WTC11 (cell line): ENCODE measurements around the gene ADARB2. TPM values are rescaled to one million over a fixed set of nuclear protein-coding genes. Genes with fewer than 3 reads are reported as not detected.
"Not testable (repeated sequence)": the region's sequence is repeated elsewhere in the genome, so short reads cannot be mapped to it uniquely, and the experiment has no call there.

Source experiments
- ATAC-seq: fragments of 200-7000 bp; cut with Tn5 transposase; 2 replicates; pipeline ENCODE4 v1.10.0; 2021; ENCODE audit warnings: mild to moderate bottlenecking, moderate library complexity
- CTCF ChIA-PET: fragments of 300-600 bp; sonication (Branson Sonifier 250); formaldehyde crosslinking; loops from one replicate; lab custom pipeline; 2021; ENCODE audit warnings: antibody characterized with exemption; lab: Charles Lee
- POLR2A ChIA-PET: fragments of 350-600 bp; sonication (Branson Sonifier 250); formaldehyde crosslinking; loops from one replicate; lab custom pipeline; 2021; ENCODE audit warnings: antibody characterized with exemption; lab: Charles Lee
- DNase-seq: peaks from one replicate; pipeline ENCODE4 v3.0.0; 2021; ENCODE audit warnings: low spot score
- H3K27ac Mint-ChIP-seq: 2 replicates; pipeline ENCODE4 v1.8.0; 2021; ENCODE audit warnings: mixed read lengths
- H3K27me3 Mint-ChIP-seq: 2 replicates; pipeline ENCODE4 v1.8.0; 2021; ENCODE audit warnings: low read depth, mild to moderate bottlenecking, moderate library complexity, mixed read lengths
- H3K36me3 Mint-ChIP-seq: 2 replicates; pipeline ENCODE4 v1.8.0; 2021; ENCODE audit warnings: mixed read lengths
- H3K4me1 Mint-ChIP-seq: 2 replicates; pipeline ENCODE4 v1.8.0; 2022; ENCODE audit warnings: mixed read lengths
- H3K4me3 Mint-ChIP-seq: 2 replicates; pipeline ENCODE4 v1.8.0; 2021; ENCODE audit warnings: mild to moderate bottlenecking, moderate library complexity, mixed read lengths
- H3K9me3 Mint-ChIP-seq: 2 replicates; pipeline ENCODE4 v1.8.0; 2021; ENCODE audit warnings: mixed read lengths
- ATF1 ChIP-seq: sonication (generic); formaldehyde crosslinking; IDR thresholded peaks from 2 replicates; pipeline ENCODE4 v1.8.1; 2023; ENCODE audit warnings: mild to moderate bottlenecking, moderate library complexity, missing genetic modification reagents
- CREB1 ChIP-seq: sonication (generic); formaldehyde crosslinking; IDR thresholded peaks from 2 replicates; pipeline ENCODE4 v1.8.0; 2023; ENCODE audit warnings: mild to moderate bottlenecking, missing genetic modification reagents
- FOXK1 ChIP-seq: sonication (generic); formaldehyde crosslinking; IDR thresholded peaks from 2 replicates; pipeline ENCODE4 v1.8.0; 2022; ENCODE audit warnings: mild to moderate bottlenecking, moderate library complexity, missing genetic modification reagents
- HMGA2 ChIP-seq: fragments of 250-450 bp; sonication (Bioruptor Pico); IDR thresholded peaks from 2 replicates; pipeline ENCODE4 v1.4.0; 2021; ENCODE audit warnings: mild to moderate bottlenecking, moderate library complexity
- JAZF1 ChIP-seq: fragments of 250-450 bp; sonication (Bioruptor Pico); IDR thresholded peaks from 2 replicates; pipeline ENCODE4 v1.9.0; 2021; ENCODE audit warnings: moderate library complexity, mild to moderate bottlenecking, inconsistent platforms
- NFATC4 ChIP-seq: fragments of 250-450 bp; sonication (Bioruptor Pico); IDR thresholded peaks from 2 replicates; pipeline ENCODE4 v1.9.0; 2021; ENCODE audit warnings: mild to moderate bottlenecking
- NFE2L1 ChIP-seq: sonication (generic); formaldehyde crosslinking; IDR thresholded peaks from 2 replicates; pipeline ENCODE4 v1.8.1; 2023; ENCODE audit warnings: missing genetic modification reagents
- RELA ChIP-seq: sonication (generic); formaldehyde crosslinking; IDR thresholded peaks from 2 replicates; pipeline ENCODE4 v1.8.1; 2022; ENCODE audit warnings: missing genetic modification reagents, mild to moderate bottlenecking, borderline replicate concordance
- RORB ChIP-seq: fragments of 250-450 bp; sonication (Bioruptor Pico); IDR thresholded peaks from 2 replicates; pipeline ENCODE4 v1.9.0; 2021; ENCODE audit warnings: mild to moderate bottlenecking
- SMAD3 ChIP-seq: sonication (generic); formaldehyde crosslinking; IDR thresholded peaks from 2 replicates; pipeline ENCODE4 v1.8.0; 2022; ENCODE audit warnings: missing genetic modification reagents, mild to moderate bottlenecking, borderline replicate concordance
- TCF7 ChIP-seq: sonication (generic); formaldehyde crosslinking; IDR thresholded peaks from 2 replicates; pipeline ENCODE4 v1.8.0; 2022; ENCODE audit warnings: mild to moderate bottlenecking, low read depth, missing genetic modification reagents, moderate library complexity
- TEAD4 ChIP-seq: sonication (generic); formaldehyde crosslinking; IDR thresholded peaks from 2 replicates; pipeline ENCODE4 v1.8.0; 2022; ENCODE audit warnings: mild to moderate bottlenecking, missing genetic modification reagents
- ZBTB21 ChIP-seq: sonication (generic); formaldehyde crosslinking; IDR thresholded peaks from 2 replicates; pipeline ENCODE4 v1.8.1; 2023; ENCODE audit warnings: mild to moderate bottlenecking, missing genetic modification reagents, borderline replicate concordance
- ZNF263 ChIP-seq: sonication (generic); formaldehyde crosslinking; IDR thresholded peaks from 2 replicates; pipeline ENCODE4 v1.8.1; 2022; ENCODE audit warnings: low read depth, mild to moderate bottlenecking, moderate library complexity, missing genetic modification reagents
- total RNA-seq: library from RNA; stranded (reverse); gene quantifications from 3 replicates; pipeline ENCODE4 v1.2.3, GENCODE V29; 2021
- TF ChIP-seq, protein P1 (sequence below): sonication (generic); formaldehyde crosslinking; IDR thresholded peaks from 2 replicates; pipeline ENCODE4 v1.8.1; 2023; ENCODE audit warnings: mild to moderate bottlenecking, missing genetic modification reagents, moderate library complexity
- TF ChIP-seq, protein P2 (sequence below): fragments of 250-450 bp; sonication (Bioruptor Pico); IDR thresholded peaks from 2 replicates; pipeline ENCODE4 v1.9.0; 2021; ENCODE audit warnings: mild to moderate bottlenecking, borderline replicate concordance
- TF ChIP-seq, protein P3 (sequence below): sonication (generic); formaldehyde crosslinking; IDR thresholded peaks from 2 replicates; pipeline ENCODE4 v1.8.1; 2023; ENCODE audit warnings: mild to moderate bottlenecking, missing genetic modification reagents

Gene ADARB2
- total RNA-seq, 1 experiment from 2014 or later, result 3.7 TPM

DNA sequence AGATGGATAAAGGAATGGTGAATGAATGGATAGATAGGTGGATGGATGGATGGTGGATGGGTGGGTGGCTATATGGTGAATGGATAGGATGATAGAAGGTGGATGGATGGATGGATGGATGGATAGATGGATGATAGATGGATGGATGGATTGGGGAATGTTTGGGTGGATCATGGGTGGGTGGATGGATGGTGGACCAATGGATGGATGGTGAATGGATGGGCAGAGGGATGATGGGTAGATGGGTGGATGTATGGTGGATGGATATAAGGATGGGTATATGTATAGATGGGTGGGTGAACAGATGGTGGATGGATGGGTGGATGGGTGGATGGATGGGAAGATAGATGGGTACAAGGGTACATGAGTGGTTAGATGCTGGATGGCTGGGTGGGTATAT lies 322.4 kb downstream of the ADARB2 start (continued):
- no peak for TF ChIP-seq JAZF1 (CRISPR knock-in tag)
- no peak for TF ChIP-seq CREB1 (CRISPR knock-in tag)

DNA sequence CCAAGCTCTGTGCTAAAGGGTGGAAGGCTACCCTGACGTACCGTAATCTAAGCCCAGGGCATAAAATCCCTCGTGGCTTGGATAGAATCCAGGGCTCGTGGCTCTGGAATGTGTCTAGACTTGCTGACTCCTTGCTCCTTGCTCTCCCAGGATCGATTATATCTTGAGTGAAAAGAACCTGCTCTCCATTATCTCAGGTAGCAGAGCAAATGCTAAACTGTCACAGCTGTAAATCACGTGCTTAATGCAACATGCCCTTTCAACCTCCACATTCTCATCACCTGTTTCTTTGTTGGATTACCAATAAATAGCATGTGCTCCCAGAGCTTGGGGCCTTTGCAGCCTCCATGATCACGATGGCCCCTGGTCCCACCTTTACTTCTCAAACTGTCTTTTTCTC lies 323.0 kb downstream of the ADARB2 start:
- H3K4me3 Mint-ChIP-seq, H3K4me1 Mint-ChIP-seq, H3K9me3 Mint-ChIP-seq, POLR2A ChIA-PET, ATAC-seq, DNase-seq, H3K36me3 Mint-ChIP-seq, CTCF ChIA-PET, H3K27ac Mint-ChIP-seq: not testable (repeated sequence)
- peaks cover 13% of the 10 kb centered on the region for H3K27me3 Mint-ChIP-seq

DNA sequence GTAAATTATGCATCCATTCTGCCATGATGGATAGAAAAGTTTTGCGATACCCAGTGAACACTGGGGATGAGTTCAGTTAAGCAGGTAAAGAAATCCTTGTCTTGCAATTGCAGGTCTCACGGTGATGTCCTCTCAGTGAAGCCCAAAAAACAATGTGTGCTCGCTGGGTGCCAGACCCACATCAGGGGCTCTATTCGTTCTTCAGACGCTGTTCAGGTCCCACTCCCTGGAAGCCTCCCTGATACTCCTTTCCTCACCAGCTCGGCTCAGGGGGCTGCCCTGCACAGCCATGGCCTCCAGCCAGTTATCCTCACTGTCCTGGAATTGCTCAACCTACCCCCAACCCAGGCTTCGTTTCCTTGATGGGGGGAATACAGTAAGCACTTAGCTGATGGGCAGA lies 323.5 kb downstream of the ADARB2 start:
- no peaks in the 10 kb centered on the region for H3K4me1 Mint-ChIP-seq
- H3K9me3 Mint-ChIP-seq, result peaks cover 9% of the 10 kb centered on the region
- DNase-seq, result no peak
- H3K27me3 Mint-ChIP-seq, result peaks cover 10% of the 10 kb centered on the region
- ChIA-PET CTCF (no interaction called here), POLR2A (no interaction called here)
- no peaks in the 10 kb centered on the region for H3K36me3 Mint-ChIP-seq
- TF ChIP-seq, protein P1, sequence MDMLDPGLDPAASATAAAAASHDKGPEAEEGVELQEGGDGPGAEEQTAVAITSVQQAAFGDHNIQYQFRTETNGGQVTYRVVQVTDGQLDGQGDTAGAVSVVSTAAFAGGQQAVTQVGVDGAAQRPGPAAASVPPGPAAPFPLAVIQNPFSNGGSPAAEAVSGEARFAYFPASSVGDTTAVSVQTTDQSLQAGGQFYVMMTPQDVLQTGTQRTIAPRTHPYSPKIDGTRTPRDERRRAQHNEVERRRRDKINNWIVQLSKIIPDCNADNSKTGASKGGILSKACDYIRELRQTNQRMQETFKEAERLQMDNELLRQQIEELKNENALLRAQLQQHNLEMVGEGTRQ (CRISPR knock-in tag), result no peak
- TF ChIP-seq, all 79 proteins: peak for 0
- ATAC-seq, result no peak
- Mint-ChIP-seq H3K27ac (no peak overlapping the region), H3K4me3 (no peak overlapping the region)

DNA sequence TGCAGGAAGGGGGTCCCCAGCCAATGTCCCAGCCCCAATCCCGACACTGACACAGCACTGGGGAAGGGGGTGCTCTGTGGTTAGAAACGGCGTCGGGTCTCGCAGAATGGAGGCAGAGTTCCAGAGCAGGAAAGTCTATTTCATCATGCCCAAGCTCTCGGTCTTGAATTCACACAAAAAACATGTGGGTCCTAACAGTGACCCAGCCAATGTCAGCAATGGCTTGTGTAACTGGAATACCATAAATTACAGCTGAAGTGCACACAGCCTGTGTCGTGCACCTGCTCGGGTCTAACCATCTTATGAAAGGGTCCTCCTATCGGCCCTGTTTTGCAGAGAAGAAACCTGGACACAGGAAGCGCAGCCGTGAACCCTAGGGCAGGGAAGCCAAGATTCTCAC lies 324.1 kb downstream of the ADARB2 start:
- no peak overlapping the region for H3K4me3 Mint-ChIP-seq
- no peaks in the 10 kb centered on the region for H3K4me1 Mint-ChIP-seq
- H3K9me3 Mint-ChIP-seq, result peaks cover 9% of the 10 kb centered on the region
- H3K27me3 Mint-ChIP-seq, result peaks cover 6% of the 10 kb centered on the region
- ChIA-PET POLR2A (no interaction called here), CTCF (interaction anchor here (0.9 to 2.4 kb wide), 2 partner anchors 9 to 14 kb away, joined by 4 to 9 read pairs; no protein-coding TSS in a partner anchor)
- H3K36me3 Mint-ChIP-seq, result no peaks in the 10 kb centered on the region
- TF ChIP-seq, protein P2, sequence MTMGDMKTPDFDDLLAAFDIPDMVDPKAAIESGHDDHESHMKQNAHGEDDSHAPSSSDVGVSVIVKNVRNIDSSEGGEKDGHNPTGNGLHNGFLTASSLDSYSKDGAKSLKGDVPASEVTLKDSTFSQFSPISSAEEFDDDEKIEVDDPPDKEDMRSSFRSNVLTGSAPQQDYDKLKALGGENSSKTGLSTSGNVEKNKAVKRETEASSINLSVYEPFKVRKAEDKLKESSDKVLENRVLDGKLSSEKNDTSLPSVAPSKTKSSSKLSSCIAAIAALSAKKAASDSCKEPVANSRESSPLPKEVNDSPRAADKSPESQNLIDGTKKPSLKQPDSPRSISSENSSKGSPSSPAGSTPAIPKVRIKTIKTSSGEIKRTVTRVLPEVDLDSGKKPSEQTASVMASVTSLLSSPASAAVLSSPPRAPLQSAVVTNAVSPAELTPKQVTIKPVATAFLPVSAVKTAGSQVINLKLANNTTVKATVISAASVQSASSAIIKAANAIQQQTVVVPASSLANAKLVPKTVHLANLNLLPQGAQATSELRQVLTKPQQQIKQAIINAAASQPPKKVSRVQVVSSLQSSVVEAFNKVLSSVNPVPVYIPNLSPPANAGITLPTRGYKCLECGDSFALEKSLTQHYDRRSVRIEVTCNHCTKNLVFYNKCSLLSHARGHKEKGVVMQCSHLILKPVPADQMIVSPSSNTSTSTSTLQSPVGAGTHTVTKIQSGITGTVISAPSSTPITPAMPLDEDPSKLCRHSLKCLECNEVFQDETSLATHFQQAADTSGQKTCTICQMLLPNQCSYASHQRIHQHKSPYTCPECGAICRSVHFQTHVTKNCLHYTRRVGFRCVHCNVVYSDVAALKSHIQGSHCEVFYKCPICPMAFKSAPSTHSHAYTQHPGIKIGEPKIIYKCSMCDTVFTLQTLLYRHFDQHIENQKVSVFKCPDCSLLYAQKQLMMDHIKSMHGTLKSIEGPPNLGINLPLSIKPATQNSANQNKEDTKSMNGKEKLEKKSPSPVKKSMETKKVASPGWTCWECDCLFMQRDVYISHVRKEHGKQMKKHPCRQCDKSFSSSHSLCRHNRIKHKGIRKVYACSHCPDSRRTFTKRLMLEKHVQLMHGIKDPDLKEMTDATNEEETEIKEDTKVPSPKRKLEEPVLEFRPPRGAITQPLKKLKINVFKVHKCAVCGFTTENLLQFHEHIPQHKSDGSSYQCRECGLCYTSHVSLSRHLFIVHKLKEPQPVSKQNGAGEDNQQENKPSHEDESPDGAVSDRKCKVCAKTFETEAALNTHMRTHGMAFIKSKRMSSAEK (CRISPR knock-in tag), result no peak
- TF ChIP-seq SMAD3 (CRISPR knock-in tag) (no peak), HMGA2 (CRISPR knock-in tag) (no peak), NFATC4 (CRISPR knock-in tag) (no peak), TCF7 (CRISPR knock-in tag) (no peak)
- no peak for ATAC-seq
- DNase-seq, result no peak
- H3K27ac Mint-ChIP-seq, result no peak overlapping the region

GRCh38 chr10:1412531-1413189 lies 324.7 kb downstream of the ADARB2 start:
- Mint-ChIP-seq H3K4me3 (no peak overlapping the region), H3K4me1 (no peaks in the 10 kb centered on the region), H3K36me3 (no peaks in the 10 kb centered on the region), H3K27ac (no peak overlapping the region), H3K9me3 (peaks cover 9% of the 10 kb centered on the region), H3K27me3 (peaks cover 6% of the 10 kb centered on the region)
- ATAC-seq (no peak), DNase-seq (no peak)
- ChIA-PET CTCF (interaction anchor here (0.9 to 2.4 kb wide), 4 partner anchors 8 to 41 kb away, joined by 4 to 9 read pairs (median 6); no protein-coding TSS in a partner anchor), POLR2A (no interaction called here)
- TF ChIP-seq TCF7 (CRISPR knock-in tag) (no peak), NFE2L1 (CRISPR knock-in tag) (no peak), RELA (CRISPR knock-in tag) (no peak), HMGA2 (CRISPR knock-in tag) (no peak), ZBTB21 (CRISPR knock-in tag) (no peak), RORB (CRISPR knock-in tag) (no peak), ZNF263 (CRISPR knock-in tag) (no peak), FOXK1 (CRISPR knock-in tag) (no peak), TEAD4 (CRISPR knock-in tag) (no peak), ATF1 (CRISPR knock-in tag) (no peak)
- TF ChIP-seq, protein P3, sequence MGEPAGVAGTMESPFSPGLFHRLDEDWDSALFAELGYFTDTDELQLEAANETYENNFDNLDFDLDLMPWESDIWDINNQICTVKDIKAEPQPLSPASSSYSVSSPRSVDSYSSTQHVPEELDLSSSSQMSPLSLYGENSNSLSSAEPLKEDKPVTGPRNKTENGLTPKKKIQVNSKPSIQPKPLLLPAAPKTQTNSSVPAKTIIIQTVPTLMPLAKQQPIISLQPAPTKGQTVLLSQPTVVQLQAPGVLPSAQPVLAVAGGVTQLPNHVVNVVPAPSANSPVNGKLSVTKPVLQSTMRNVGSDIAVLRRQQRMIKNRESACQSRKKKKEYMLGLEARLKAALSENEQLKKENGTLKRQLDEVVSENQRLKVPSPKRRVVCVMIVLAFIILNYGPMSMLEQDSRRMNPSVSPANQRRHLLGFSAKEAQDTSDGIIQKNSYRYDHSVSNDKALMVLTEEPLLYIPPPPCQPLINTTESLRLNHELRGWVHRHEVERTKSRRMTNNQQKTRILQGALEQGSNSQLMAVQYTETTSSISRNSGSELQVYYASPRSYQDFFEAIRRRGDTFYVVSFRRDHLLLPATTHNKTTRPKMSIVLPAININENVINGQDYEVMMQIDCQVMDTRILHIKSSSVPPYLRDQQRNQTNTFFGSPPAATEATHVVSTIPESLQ (CRISPR knock-in tag), result no peak
